GM12801 (cell line): ENCODE results near the gene IL4R.

ENCODE experiments used
- TF ChIP-seq, protein P1 (sequence below): IDR thresholded peaks from one replicate; pipeline ENCODE4 v1.5.1; 2011; ENCODE audit warnings: control low read depth; ENCODE audit not compliant: insufficient read length; ENCODE audit errors: extremely low read depth

Gene IL4R

DNA sequence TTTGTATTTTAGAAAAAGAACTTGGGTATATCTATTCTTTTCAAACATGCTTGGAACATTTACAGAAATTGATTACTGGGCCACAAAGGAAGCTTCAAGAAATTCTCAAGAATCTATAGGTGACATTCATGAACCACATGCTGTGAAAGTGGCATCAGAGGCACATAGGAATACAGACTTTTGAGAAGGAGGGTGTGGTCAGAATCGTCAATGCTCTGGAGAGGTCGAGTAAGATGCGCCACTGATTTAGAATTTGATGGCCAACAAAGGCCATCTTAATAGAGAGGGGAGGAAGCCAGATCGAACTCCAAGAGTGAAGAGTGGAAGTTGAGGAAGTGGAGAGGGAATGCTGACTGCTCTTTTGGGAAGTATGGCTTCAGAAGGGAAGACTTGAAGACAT lies 41.7 kb upstream of the IL4R start:
- TF ChIP-seq, protein P1, sequence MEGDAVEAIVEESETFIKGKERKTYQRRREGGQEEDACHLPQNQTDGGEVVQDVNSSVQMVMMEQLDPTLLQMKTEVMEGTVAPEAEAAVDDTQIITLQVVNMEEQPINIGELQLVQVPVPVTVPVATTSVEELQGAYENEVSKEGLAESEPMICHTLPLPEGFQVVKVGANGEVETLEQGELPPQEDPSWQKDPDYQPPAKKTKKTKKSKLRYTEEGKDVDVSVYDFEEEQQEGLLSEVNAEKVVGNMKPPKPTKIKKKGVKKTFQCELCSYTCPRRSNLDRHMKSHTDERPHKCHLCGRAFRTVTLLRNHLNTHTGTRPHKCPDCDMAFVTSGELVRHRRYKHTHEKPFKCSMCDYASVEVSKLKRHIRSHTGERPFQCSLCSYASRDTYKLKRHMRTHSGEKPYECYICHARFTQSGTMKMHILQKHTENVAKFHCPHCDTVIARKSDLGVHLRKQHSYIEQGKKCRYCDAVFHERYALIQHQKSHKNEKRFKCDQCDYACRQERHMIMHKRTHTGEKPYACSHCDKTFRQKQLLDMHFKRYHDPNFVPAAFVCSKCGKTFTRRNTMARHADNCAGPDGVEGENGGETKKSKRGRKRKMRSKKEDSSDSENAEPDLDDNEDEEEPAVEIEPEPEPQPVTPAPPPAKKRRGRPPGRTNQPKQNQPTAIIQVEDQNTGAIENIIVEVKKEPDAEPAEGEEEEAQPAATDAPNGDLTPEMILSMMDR, result no peak

DNA sequence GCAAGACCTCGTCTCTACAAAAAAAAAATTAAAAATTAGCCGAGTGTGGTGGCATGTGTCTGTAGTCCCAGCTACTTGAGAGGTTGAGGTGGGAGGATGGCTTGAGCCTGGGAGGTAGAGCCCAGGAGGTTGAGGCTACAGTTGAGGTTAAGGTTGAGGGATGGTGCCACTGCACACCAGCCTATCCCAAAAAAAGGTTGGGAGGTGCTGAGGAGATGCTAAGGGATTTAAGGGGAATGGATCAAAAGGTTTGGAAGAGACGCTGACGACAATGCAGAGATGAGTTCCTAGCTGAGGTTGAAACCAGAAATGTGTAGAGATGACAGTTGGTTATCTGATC lies 40.5 kb upstream of the IL4R start:
- TF ChIP-seq, protein P1, result no peak

DNA sequence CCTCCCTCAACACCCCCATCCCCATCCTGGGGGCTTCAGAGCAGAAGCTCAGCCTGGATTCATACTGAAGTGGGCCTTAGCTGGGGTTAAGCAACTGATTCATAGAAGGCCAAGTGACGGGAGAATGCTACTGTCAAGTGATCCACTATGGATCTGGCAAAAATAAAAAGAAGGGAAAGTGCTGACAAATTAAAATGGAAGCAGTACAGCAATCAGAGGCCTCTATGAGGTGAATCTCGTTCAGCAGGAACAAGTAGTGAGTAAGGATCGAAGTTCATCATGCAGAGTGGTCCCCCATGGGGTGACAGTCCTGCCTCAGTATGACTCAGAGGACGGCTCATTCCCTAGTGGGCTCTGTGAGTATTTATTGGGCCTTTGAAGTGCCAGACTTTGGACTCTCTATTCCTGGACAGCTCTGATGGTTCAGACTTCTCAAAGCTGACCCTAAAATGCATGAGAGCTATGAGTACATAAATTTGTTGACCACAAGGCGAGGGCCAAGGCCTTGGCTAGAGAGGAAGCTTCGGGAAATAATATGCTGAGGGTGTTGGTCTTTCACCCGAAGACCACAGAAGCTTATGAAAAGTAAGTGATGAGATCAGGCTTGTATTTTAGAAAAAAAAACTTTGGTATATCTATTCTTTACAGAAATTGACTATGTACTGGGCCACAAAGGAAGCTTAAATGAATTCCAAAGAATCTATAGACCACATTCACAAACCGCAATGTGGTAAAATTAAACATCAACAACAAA lies 39.9 kb upstream of the IL4R start:
- TF ChIP-seq, protein P1, result no peak

DNA sequence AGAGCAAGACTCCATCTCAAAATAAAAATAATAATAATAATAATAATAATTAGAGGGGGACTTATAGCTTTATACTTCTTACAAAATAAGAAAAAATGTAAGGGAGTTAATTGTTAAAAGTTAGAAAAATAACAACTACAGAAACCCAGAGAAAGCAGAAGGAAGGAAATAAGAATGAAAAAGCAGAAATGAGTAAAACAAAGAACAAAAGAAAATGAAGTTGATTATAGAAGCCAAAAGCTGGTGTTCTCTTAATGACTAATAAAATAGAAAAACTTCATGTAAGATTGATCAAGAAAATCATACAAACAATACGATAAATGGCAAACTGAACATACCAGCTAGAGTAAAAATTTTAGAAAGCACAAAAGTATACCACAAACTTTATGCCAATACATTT lies 38.4 kb upstream of the IL4R start:
- TF ChIP-seq, protein P1, result no peak

DNA sequence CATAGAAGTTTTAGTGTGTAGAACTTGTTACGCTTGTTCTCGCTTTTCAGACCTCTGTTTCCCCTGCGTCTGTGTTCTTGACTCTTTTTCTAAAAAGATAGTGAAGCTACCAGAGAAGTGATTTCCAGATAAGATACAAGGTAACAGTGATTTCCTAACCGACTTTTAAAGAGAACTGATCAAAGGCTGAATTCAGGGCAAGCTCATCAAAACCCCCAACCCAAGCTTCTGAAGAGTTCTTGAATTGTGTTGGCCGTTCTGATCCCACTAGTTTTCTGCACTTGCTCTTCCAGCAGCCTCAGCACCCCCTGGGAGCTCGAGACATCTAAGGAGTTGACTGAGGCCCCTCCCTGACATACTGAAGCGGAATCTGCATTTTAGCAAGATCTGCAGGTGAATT lies 32.5 kb upstream of the IL4R start:
- TF ChIP-seq, protein P1, result no peak

DNA sequence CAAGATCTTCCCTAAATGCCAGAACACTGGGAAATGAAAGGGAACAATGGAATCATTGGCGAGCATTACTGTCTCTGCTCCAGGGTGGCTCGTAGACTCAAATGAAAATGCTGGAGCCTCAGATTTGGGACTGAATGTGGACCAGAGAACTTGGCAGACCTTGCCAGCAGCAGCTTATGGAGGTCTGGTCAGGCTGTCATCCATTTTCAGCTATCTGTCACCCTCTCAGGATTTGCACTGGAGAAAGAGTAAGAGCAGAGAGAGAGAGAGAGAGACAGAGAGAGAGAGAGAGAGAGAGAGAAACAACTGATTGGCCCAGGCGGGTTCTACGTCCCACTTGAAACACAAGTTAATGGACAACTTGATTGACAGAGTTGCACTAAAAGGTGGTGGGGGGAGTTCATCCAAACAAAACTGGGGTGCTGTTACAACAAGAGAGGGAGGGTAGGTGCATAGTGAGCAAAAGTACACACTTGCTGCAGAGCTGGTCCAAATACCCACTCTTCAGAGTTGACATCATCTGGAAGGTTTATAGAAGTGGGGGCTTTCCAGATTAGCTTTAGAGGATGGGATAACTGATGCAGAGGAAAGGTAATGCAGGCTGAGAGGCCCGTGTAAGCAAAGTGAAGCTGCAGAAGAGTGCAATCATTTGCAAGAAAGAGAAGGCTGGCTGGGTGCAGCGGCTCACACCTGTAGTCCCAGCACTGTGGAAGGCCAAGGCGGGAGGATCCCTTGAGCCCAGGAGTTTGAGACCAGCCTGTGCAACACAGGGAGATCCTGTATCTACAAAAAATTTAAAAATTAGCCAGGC lies 28.7 kb upstream of the IL4R start:
- TF ChIP-seq, protein P1, result no peak

DNA sequence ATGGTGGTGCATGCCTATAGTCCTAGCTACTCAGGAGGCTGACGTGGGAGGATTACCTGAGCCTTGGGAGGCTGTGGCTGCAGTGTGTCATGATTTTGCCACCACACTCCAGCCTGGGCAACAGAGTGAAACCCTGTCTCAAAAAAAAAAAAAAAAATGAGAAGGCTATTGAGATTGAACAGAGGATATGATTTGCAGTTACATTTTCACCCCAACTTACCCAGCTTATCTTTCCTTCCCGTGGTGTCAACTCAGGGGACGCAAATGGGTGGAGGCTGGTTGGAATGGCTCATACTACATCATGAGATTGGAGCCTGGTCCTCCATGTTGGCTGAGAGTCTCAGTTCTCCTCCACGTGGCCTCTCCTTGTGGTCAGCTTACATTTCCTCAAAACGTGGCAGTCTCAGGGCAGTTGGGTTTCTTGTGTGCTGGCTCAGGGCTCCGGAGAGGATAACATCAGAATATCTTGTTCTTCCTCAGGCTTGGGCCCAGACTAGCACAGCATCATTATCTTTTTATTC lies 28.0 kb upstream of the IL4R start:
- TF ChIP-seq, protein P1, result no peak
